Measurements from ENCODE around the gene TET2. TPM values are rescaled to one million over a fixed set of nuclear protein-coding genes. Genes with fewer than 3 reads are reported as not detected.

TET2 gene
- total RNA-seq, 4 donors from 2014 or later = 30.3 to 57.6 (median 38.8) TPM

GRCh38 chr4:105277702-105278101 lies 131.0 kb downstream of the TET2 start:
- Histone ChIP-seq H3K27me3 (no peaks in the 10 kb centered on the region), H3K27ac (no peak overlapping the region), H3K9me3 (no peaks in the 10 kb centered on the region), H3K4me1 (no peaks in the 10 kb centered on the region), H3K36me3 (peaks cover 0 to 31% (median 0%) of the 10 kb centered on the region in 3 donors), H3K4me3 (no peak overlapping the region)
- TF ChIP-seq POLR2A (IDR thresholded peaks at IDR 0.05) (no peak), CTCF (IDR thresholded peaks at IDR 0.05) (no peak)
- no peak for DNase-seq

- Histone ChIP-seq H3K4me3 (no peak overlapping the region), H3K9me3 (no peaks in the 10 kb centered on the region), H3K36me3 (peaks cover 0 to 26% (median 0%) of the 10 kb centered on the region in 3 donors), H3K4me1 (no peaks in the 10 kb centered on the region), H3K27ac (no peak overlapping the region), H3K27me3 (no peaks in the 10 kb centered on the region)
- TF ChIP-seq CTCF (IDR thresholded peaks at IDR 0.05) = no peak
- no peak for TF ChIP-seq POLR2A (IDR thresholded peaks at IDR 0.05)
- DNase-seq = no peak
These were observed 132.6 kb downstream of the TET2 start for GRCh38 chr4:105279314-105279713.

- H3K27ac ChIP-seq = no peak overlapping the region
- no peak for DNase-seq
- H3K4me3 ChIP-seq = no peak overlapping the region
- H3K36me3 ChIP-seq = peaks cover 0 to 14% (median 0%) of the 10 kb centered on the region in 3 donors
- H3K9me3 ChIP-seq = no peaks in the 10 kb centered on the region
- H3K27me3 ChIP-seq = no peaks in the 10 kb centered on the region
- H3K4me1 ChIP-seq = no peaks in the 10 kb centered on the region
- no peak for TF ChIP-seq POLR2A (IDR thresholded peaks at IDR 0.05)
- no peak for TF ChIP-seq CTCF (IDR thresholded peaks at IDR 0.05)
These were observed 133.9 kb downstream of the TET2 start for GRCh38 chr4:105280338-105281123.

- no peak overlapping the region for H3K4me3 ChIP-seq
- no peaks in the 10 kb centered on the region for H3K27me3 ChIP-seq
- no peaks in the 10 kb centered on the region for H3K4me1 ChIP-seq
- no peak overlapping the region for H3K27ac ChIP-seq
- peaks cover 0 to 9% (median 0%) of the 10 kb centered on the region in 3 donors for H3K36me3 ChIP-seq
- H3K9me3 ChIP-seq = no peaks in the 10 kb centered on the region
- TF ChIP-seq POLR2A (IDR thresholded peaks at IDR 0.05) (no peak), CTCF (IDR thresholded peaks at IDR 0.05) (no peak)
- DNase-seq = no peak
These were observed 134.4 kb downstream of the TET2 start for GRCh38 chr4:105281124-105281415.

- Histone ChIP-seq H3K4me3 (no peak overlapping the region), H3K9me3 (no peaks in the 10 kb centered on the region)
These were observed 135.8 kb downstream of the TET2 start for GRCh38 chr4:105282489-105282888.

More at GRCh38 chr4:105282489-105282888, 135.8 kb downstream of the TET2 start:
- Histone ChIP-seq H3K4me1 (no peaks in the 10 kb centered on the region), H3K27me3 (no peaks in the 10 kb centered on the region), H3K27ac (no peak overlapping the region), H3K36me3 (no peaks in the 10 kb centered on the region)
- DNase-seq = no peak
- TF ChIP-seq CTCF (IDR thresholded peaks at IDR 0.05) (no peak), POLR2A (IDR thresholded peaks at IDR 0.05) (no peak)
